ENCODE data around the gene SOBP.

- no peak for TF ChIP-seq POLR2AphosphoS5 (IDR thresholded peaks at IDR 0.05)
- TF ChIP-seq, protein P1, sequence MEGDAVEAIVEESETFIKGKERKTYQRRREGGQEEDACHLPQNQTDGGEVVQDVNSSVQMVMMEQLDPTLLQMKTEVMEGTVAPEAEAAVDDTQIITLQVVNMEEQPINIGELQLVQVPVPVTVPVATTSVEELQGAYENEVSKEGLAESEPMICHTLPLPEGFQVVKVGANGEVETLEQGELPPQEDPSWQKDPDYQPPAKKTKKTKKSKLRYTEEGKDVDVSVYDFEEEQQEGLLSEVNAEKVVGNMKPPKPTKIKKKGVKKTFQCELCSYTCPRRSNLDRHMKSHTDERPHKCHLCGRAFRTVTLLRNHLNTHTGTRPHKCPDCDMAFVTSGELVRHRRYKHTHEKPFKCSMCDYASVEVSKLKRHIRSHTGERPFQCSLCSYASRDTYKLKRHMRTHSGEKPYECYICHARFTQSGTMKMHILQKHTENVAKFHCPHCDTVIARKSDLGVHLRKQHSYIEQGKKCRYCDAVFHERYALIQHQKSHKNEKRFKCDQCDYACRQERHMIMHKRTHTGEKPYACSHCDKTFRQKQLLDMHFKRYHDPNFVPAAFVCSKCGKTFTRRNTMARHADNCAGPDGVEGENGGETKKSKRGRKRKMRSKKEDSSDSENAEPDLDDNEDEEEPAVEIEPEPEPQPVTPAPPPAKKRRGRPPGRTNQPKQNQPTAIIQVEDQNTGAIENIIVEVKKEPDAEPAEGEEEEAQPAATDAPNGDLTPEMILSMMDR (IDR thresholded peaks at IDR 0.05), result no peak
These were observed 44.7 kb downstream of the SOBP start for GRCh38 chr6:107534571-107535141.

Measured in breast epithelium (tissue), 3 donors.